HCT116 (cell line): Measurements from ENCODE around the gene ANKRD33. TPM values are rescaled to one million over a fixed set of nuclear protein-coding genes. Genes with fewer than 3 reads are reported as not detected.
A peak's percentile ranks its signal among the peaks of the same experiment; 100 is the strongest.
"Not testable (repeated sequence)": the region's sequence is repeated elsewhere in the genome, so short reads cannot be mapped to it uniquely, and the experiment has no call there.

Experiments
- ATAC-seq: fragments of 200-7000 bp; cut with Tn5 transposase; 2 replicates; pipeline ENCODE4 v1.9.1; 2020; ENCODE audit warnings: mild to moderate bottlenecking, moderate library complexity
- BruUV-seq: library from RNA; stranded (reverse); fragments of 400-500 nt; replicated peaks from 2 replicates; lab custom pipeline; 2021; lab: Mats Ljungman, UMichigan
- CTCF ChIA-PET: fragments of 300-600 bp; sonication (Branson Sonifier 250); formaldehyde crosslinking; loops from one replicate; lab custom pipeline; 2021; ENCODE audit warnings: antibody characterized with exemption; lab: Charles Lee
- POLR2A ChIA-PET: fragments of 300-600, 350-600 bp; sonication (Branson Sonifier 250); formaldehyde crosslinking; loops from one replicate; lab custom pipeline; 2021; ENCODE audit warnings: antibody characterized with exemption; lab: Charles Lee
- RAD21 ChIA-PET, 2 experiments: fragments of 300-600 bp; sonication (Branson Sonifier 250); formaldehyde crosslinking; loops; one replicate each; lab custom pipeline; 2023; ENCODE audit warnings: low total read pairs in 2 of 2; ENCODE audit not compliant: uncharacterized antibody in 2 of 2, unreplicated experiment in 2 of 2, low non-redundant PET in 1 of 2; lab: Charles Lee
- DNase-seq: peaks from one replicate; pipeline ENCODE4 v3.0.0-alpha.2; 2010; ENCODE audit warnings: low read depth, low spot score
- H2AFZ ChIP-seq: fragments of 200-600 bp; shearing (Covaris generic), sonication (generic); 2 replicates; pipeline ENCODE4 v1.6.1; 2017; ENCODE audit warnings: low read depth, mixed run types, mixed read lengths, antibody characterized with exemption, low read length; ENCODE audit not compliant: poor library complexity, severe bottlenecking
- H3K27ac ChIP-seq: 2 replicates; pipeline ENCODE4 v1.5.1; 2012; ENCODE audit warnings: low read depth, low read length
- H3K27me3 ChIP-seq: fragments of 200-600 bp; sonication (generic); 2 replicates; pipeline ENCODE4 v1.6.1; 2016; ENCODE audit warnings: mixed run types, low read length, mixed read lengths; ENCODE audit not compliant: insufficient read depth
- H3K36me3 ChIP-seq, 2 experiments: fragments of 200-500 bp in 1 of 2; fragments of 200-600 bp in 1 of 2; sonication (Bioruptor generic) in 1 of 2; sonication (generic) in 1 of 2; 2 replicates each; pipeline versions ENCODE4 v1.5.1 to v1.6.1; 2014 to 2016; ENCODE audit warnings: low read length in 2 of 2, inconsistent platforms in 1 of 2, mixed read lengths in 1 of 2, mixed run types in 1 of 2; ENCODE audit not compliant: insufficient read depth in 2 of 2, control insufficient read depth in 1 of 2
- H3K4me1 ChIP-seq, 2 experiments: fragments of 200-600 bp in 1 of 2; sonication (generic) in 1 of 2; 2 replicates each; pipeline versions ENCODE4 v1.5.1 to v1.6.1; 2012 to 2017; ENCODE audit warnings: low read length in 2 of 2, inconsistent platforms in 1 of 2, mild to moderate bottlenecking in 1 of 2, mixed read lengths in 1 of 2, mixed run types in 1 of 2, moderate library complexity in 1 of 2; ENCODE audit not compliant: insufficient read depth in 2 of 2, control insufficient read depth in 1 of 2
- H3K4me2 ChIP-seq: fragments of 200-600 bp; sonication (generic); 2 replicates; pipeline ENCODE4 v1.6.1; 2017; ENCODE audit warnings: mixed run types, low read length, mixed read lengths
- H3K4me3 ChIP-seq, 2 experiments: fragments of 200-600 bp in 1 of 2; sonication (generic) in 1 of 2; replicated peaks in 1 of 2; 2 replicates each; pipeline ENCODE4 v1.5.1; 2011 to 2016; ENCODE audit warnings: low read length in 2 of 2, control low read depth in 1 of 2, low read depth in 1 of 2, mild to moderate bottlenecking in 1 of 2, mixed read lengths in 1 of 2, mixed run types in 1 of 2
- H3K79me2 ChIP-seq: fragments of 200-600 bp; sonication (generic); 2 replicates; pipeline ENCODE4 v1.6.1; 2017; ENCODE audit warnings: mild to moderate bottlenecking, mixed run types, low read length, moderate library complexity, mixed read lengths; ENCODE audit not compliant: insufficient read depth
- H3K9ac ChIP-seq: fragments of 200-600 bp; sonication (generic); 2 replicates; pipeline ENCODE4 v1.6.1; 2016; ENCODE audit warnings: low read length, mixed read lengths
- H3K9me2 ChIP-seq: fragments of 200-600 bp; sonication (generic), shearing (Covaris generic); 2 replicates; pipeline ENCODE4 v1.6.1; 2017; ENCODE audit warnings: mixed run types, mild to moderate bottlenecking, moderate library complexity; ENCODE audit not compliant: insufficient read depth
- H3K9me3 ChIP-seq, 2 experiments: fragments of 200-500 bp in 1 of 2; fragments of 200-600 bp in 1 of 2; sonication (Bioruptor generic) in 1 of 2; sonication (generic) in 1 of 2; 2 replicates each; pipeline ENCODE4 v1.6.1; 2014 to 2017; ENCODE audit warnings: low read length in 2 of 2, mixed read lengths in 2 of 2, inconsistent platforms in 1 of 2, low read depth in 1 of 2, mild to moderate bottlenecking in 1 of 2, mixed run types in 1 of 2, moderate library complexity in 1 of 2; ENCODE audit not compliant: control insufficient read depth in 1 of 2, insufficient read depth in 1 of 2
- H4K20me1 ChIP-seq: fragments of 200-600 bp; sonication (generic), shearing (Covaris generic); 2 replicates; pipeline ENCODE4 v1.6.1; 2017; ENCODE audit warnings: mixed run types, mild to moderate bottlenecking, moderate library complexity; ENCODE audit not compliant: insufficient read depth
- CBX3 ChIP-seq: IDR thresholded peaks from 2 replicates; pipeline ENCODE4 v1.6.1; 2012; ENCODE audit warnings: low read depth
- FOSL1 ChIP-seq: IDR thresholded peaks from 2 replicates; pipeline ENCODE4 v1.6.1; 2012; ENCODE audit warnings: low read depth
- JUND ChIP-seq: IDR thresholded peaks from 2 replicates; pipeline ENCODE4 v1.6.1; 2012
- POLR2A ChIP-seq: IDR thresholded peaks from 2 replicates; pipeline ENCODE4 v1.7.0; 2011; ENCODE audit warnings: borderline replicate concordance; ENCODE audit not compliant: insufficient read depth, insufficient read length; ENCODE audit errors: extremely low read depth
- SIN3A ChIP-seq: IDR thresholded peaks from 2 replicates; pipeline ENCODE4 v1.6.1; 2012; ENCODE audit warnings: low read depth
- SP1 ChIP-seq: IDR thresholded peaks from 2 replicates; pipeline ENCODE4 v1.6.1; 2012; ENCODE audit warnings: low read depth
- SRF ChIP-seq: IDR thresholded peaks from 2 replicates; pipeline ENCODE4 v1.6.1; 2012; ENCODE audit warnings: low read depth
- TCF7L2 ChIP-seq: IDR thresholded peaks from 2 replicates; pipeline ENCODE4 v1.7.0; 2011; ENCODE audit warnings: borderline replicate concordance, inconsistent platforms; ENCODE audit not compliant: insufficient read depth, insufficient read length; ENCODE audit errors: extremely low read depth
- YY1 ChIP-seq: IDR thresholded peaks from 2 replicates; pipeline ENCODE4 v1.6.1; 2011; ENCODE audit warnings: low read length, low read depth, moderate library complexity, mild to moderate bottlenecking; ENCODE audit not compliant: insufficient replicate concordance; ENCODE audit errors: extremely low read depth
- intact Hi-C: fragments of 100-400 bp; cut with micrococcal nuclease; formaldehyde crosslinking; loops from 2 replicates; pipeline ENCODE4 v1.10.0; 2022
- total RNA-seq: library from RNA; stranded (reverse); gene quantifications from one replicate; pipeline ENCODE4 v1.2.1, GENCODE V29; 2021; ENCODE audit not compliant: unreplicated experiment
- TF ChIP-seq, protein P1 (sequence below), 3 experiments: fragments of 200-600 bp in 1 of 3; sonication (generic) in 1 of 3; IDR thresholded peaks in 2 of 3; conservative IDR thresholded peaks in 1 of 3; 2 replicates each; pipeline ENCODE4 v1.5.1; 2012 to 2017; ENCODE audit warnings: low read depth in 2 of 3, low read length in 2 of 3, antibody characterized with exemption in 1 of 3, borderline replicate concordance in 1 of 3, control low read depth in 1 of 3, mild to moderate bottlenecking in 1 of 3, mixed read lengths in 1 of 3, mixed run types in 1 of 3, moderate library complexity in 1 of 3; ENCODE audit not compliant: insufficient read depth in 1 of 3
- TF ChIP-seq, protein P2 (sequence below): IDR thresholded peaks from 2 replicates; pipeline ENCODE4 v1.6.1; 2012; ENCODE audit warnings: low read depth

ANKRD33 gene
- total RNA-seq, 1 experiment from 2014 or later: not detected

DNA sequence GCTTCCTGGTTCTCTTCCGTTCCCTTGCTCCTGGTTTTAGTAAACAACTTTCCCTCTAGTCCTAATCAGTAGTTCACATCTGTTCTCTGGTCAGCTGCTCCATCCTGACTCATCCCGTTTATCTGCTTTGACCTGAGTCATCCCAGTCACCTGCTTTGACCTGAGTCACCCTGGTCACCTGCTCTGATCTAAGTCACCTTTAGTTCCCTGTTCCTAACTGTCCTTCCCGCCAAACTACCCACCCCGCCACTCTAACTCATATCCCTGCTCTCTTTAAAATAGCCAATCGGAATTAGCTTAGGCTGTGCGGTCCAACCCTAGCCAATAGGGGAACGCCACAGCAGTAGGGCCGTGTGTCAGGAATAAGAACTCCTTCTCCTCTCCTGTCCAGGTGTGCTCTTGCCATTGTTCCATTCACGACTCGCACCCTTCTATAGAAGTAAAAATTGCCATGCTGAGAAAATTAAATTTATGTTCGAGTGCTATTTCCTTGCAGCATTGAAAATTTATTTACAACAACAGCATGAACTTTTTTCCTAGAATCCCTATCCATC is 3.1 kb upstream of the ANKRD33 start:
- intact Hi-C loops: no loop called here
- RAD21 ChIA-PET: no interaction called here
- peaks cover 0 to 16% of the 10 kb centered on the region in 2 experiments; a peak in 1 of 4 replicates for H3K4me1 ChIP-seq
- TF ChIP-seq, protein P1, sequence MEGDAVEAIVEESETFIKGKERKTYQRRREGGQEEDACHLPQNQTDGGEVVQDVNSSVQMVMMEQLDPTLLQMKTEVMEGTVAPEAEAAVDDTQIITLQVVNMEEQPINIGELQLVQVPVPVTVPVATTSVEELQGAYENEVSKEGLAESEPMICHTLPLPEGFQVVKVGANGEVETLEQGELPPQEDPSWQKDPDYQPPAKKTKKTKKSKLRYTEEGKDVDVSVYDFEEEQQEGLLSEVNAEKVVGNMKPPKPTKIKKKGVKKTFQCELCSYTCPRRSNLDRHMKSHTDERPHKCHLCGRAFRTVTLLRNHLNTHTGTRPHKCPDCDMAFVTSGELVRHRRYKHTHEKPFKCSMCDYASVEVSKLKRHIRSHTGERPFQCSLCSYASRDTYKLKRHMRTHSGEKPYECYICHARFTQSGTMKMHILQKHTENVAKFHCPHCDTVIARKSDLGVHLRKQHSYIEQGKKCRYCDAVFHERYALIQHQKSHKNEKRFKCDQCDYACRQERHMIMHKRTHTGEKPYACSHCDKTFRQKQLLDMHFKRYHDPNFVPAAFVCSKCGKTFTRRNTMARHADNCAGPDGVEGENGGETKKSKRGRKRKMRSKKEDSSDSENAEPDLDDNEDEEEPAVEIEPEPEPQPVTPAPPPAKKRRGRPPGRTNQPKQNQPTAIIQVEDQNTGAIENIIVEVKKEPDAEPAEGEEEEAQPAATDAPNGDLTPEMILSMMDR (IDR thresholded peaks at IDR 0.05 in 2 of 3, conservative IDR thresholded peaks at IDR 0.05 in 1 of 3; ENCODE audit: borderline replicate concordance in 1 of 3, insufficient read depth in 1 of 3, low read depth in 2 of 3, low read length in 2 of 3): no peak
- TF ChIP-seq YY1 (no peak), TCF7L2 (no peak), CBX3 (peak; percentile 24; the same call in 1 of the 2 replicates), SRF (no peak), FOSL1 (peak; percentile 71), SP1 (no peak; the same call in 1 of the 2 replicates), SIN3A (no peak), POLR2A (no peak), JUND (peak; percentile 68)
- TF ChIP-seq, protein P2, sequence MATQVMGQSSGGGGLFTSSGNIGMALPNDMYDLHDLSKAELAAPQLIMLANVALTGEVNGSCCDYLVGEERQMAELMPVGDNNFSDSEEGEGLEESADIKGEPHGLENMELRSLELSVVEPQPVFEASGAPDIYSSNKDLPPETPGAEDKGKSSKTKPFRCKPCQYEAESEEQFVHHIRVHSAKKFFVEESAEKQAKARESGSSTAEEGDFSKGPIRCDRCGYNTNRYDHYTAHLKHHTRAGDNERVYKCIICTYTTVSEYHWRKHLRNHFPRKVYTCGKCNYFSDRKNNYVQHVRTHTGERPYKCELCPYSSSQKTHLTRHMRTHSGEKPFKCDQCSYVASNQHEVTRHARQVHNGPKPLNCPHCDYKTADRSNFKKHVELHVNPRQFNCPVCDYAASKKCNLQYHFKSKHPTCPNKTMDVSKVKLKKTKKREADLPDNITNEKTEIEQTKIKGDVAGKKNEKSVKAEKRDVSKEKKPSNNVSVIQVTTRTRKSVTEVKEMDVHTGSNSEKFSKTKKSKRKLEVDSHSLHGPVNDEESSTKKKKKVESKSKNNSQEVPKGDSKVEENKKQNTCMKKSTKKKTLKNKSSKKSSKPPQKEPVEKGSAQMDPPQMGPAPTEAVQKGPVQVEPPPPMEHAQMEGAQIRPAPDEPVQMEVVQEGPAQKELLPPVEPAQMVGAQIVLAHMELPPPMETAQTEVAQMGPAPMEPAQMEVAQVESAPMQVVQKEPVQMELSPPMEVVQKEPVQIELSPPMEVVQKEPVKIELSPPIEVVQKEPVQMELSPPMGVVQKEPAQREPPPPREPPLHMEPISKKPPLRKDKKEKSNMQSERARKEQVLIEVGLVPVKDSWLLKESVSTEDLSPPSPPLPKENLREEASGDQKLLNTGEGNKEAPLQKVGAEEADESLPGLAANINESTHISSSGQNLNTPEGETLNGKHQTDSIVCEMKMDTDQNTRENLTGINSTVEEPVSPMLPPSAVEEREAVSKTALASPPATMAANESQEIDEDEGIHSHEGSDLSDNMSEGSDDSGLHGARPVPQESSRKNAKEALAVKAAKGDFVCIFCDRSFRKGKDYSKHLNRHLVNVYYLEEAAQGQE: no peak
- TF ChIP-seq, all 23 proteins: peak for 3
- Histone ChIP-seq H2AFZ (peak overlapping the region; percentile 13), H3K9ac (no peak overlapping the region), H3K79me2 (no peaks in the 10 kb centered on the region), H3K36me3 (no peaks in the 10 kb centered on the region), H3K4me2 (no peak overlapping the region; the same call in 1 of the 2 replicates), H4K20me1 (no peaks in the 10 kb centered on the region), H3K4me3 (no peak overlapping the region), H3K27ac (no peak overlapping the region), H3K9me3 (no peaks in the 10 kb centered on the region), H3K27me3 (no peaks in the 10 kb centered on the region), H3K9me2 (no peaks in the 10 kb centered on the region)
- ATAC-seq (peak; percentile 29; the same call in 1 of the 2 replicates), DNase-seq (peak; percentile 31)
- ChIA-PET POLR2A (no interaction called here), CTCF (no interaction called here)
- no TSS peak for BruUV-seq

DNA sequence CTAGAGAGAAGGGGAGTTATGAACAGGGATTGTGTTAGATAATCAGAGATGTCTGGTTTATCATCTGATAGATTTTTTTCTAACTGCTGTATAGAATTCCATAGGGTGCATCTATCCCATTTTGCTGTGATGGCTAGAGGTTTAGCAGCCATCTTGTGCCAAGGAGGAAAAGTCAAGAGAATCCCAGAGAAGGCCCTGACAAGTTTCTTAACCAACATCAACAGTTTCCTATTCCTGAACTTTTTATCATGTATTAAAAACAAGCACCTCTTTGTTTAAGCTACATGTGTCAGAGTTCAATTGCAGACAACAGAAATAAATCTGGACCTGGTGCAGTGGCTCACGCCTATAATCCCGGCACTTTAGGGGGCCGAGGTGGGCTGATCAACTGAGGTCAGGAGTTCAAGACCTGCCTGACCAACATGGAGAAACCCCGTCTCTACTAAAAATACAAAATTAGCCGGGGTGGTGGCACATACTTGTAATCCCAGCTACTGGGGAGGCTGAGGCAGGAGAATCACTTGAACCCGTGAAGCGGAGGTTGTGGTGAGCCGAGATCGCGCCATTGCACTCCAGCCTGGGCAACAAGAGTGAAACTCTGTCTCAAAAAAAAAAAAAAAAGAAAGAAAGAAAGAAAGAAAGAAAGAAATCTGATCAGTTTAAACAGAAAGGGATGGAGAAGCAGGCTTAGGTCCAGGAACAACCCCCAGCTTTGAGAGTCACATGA is 2.4 kb upstream of the ANKRD33 start:
- H3K4me2 ChIP-seq, H3K9me2 ChIP-seq, RAD21 ChIA-PET, BruUV-seq, DNase-seq, H3K9ac ChIP-seq, H3K4me3 ChIP-seq, H3K79me2 ChIP-seq, H3K36me3 ChIP-seq, H3K27me3 ChIP-seq, H4K20me1 ChIP-seq, intact Hi-C loops, H3K27ac ChIP-seq, ATAC-seq, H3K9me3 ChIP-seq: not testable (repeated sequence)
- Histone ChIP-seq H3K4me1 (peaks cover 0 to 16% of the 10 kb centered on the region in 2 experiments; a peak in 1 of 4 replicates), H2AFZ (peak overlapping the region; percentile 74)
- ChIA-PET POLR2A (interaction anchor here (1.6 kb wide), 1 partner anchor 9 kb away, joined by 3 read pairs; no protein-coding TSS in a partner anchor), CTCF (interaction anchor here (1.4 kb wide), 2 partner anchors 9 to 10 kb away, joined by 6 to 11 read pairs; no protein-coding TSS in a partner anchor)
